K562 (cell line): ENCODE data around the gene NCOA1. TPM values are rescaled to one million over a fixed set of nuclear protein-coding genes. Genes with fewer than 3 reads are reported as not detected.

ENCODE experiments used
- ARID2 ChIP-seq: fragments of 450-650 bp; IDR thresholded peaks from 2 replicates; pipeline ENCODE4 v1.6.1; 2017; ENCODE audit warnings: antibody characterized with exemption, mild to moderate bottlenecking
- ARID3A ChIP-seq: IDR thresholded peaks from 2 replicates; pipeline ENCODE4 v1.6.1; 2012; ENCODE audit warnings: low read depth, low read length, improper control_type of control experiment, borderline replicate concordance
- ATF4 ChIP-seq: fragments of 450-650 bp; formaldehyde crosslinking; IDR thresholded peaks from 2 replicates; pipeline ENCODE4 v1.4.0; 2022; ENCODE audit warnings: mild to moderate bottlenecking, moderate library complexity
- ILF3 ChIP-seq: fragments of 450-650 bp; IDR thresholded peaks from 2 replicates; pipeline ENCODE4 v1.6.1; 2018; ENCODE audit warnings: antibody characterized with exemption, mild to moderate bottlenecking, moderate library complexity, borderline replicate concordance
- MCM2 ChIP-seq: fragments of 450-650 bp; IDR thresholded peaks from 2 replicates; pipeline ENCODE4 v1.6.1; 2017; ENCODE audit warnings: low read depth, mild to moderate bottlenecking
- NONO ChIP-seq, 2 experiments: fragments of 200-400 bp in 1 of 2; fragments of 450-650 bp in 1 of 2; formaldehyde crosslinking in 1 of 2; IDR thresholded peaks; 2 replicates each; pipeline ENCODE4 v1.6.1; 2017; ENCODE audit warnings: low read depth in 2 of 2, mild to moderate bottlenecking in 2 of 2, moderate library complexity in 2 of 2, low read length in 1 of 2
- NR2C1 ChIP-seq, 2 experiments: fragments of 450-650 bp; IDR thresholded peaks; 2 replicates each; pipeline ENCODE4 v1.6.1; 2017; ENCODE audit warnings: mild to moderate bottlenecking in 2 of 2, antibody characterized with exemption in 1 of 2, inconsistent platforms in 1 of 2, missing compliant biosample characterization in 1 of 2, missing genetic modification characterization in 1 of 2
- PCBP1 ChIP-seq: fragments of 200-400 bp; formaldehyde crosslinking; IDR thresholded peaks from 2 replicates; pipeline ENCODE4 v1.6.1; 2018; ENCODE audit warnings: mild to moderate bottlenecking, low read depth, low read length; ENCODE audit not compliant: poor library complexity, severe bottlenecking
- RAD21 ChIP-seq, 2 experiments: fragments of 250-450 bp in 1 of 2; fragments of 450-650 bp in 1 of 2; sonication (Bioruptor Pico) in 1 of 2; formaldehyde crosslinking in 1 of 2; IDR thresholded peaks in 1 of 2; conservative IDR thresholded peaks in 1 of 2; 2 replicates each; pipeline versions ENCODE4 v1.4.0 to v1.8.0; 2020 to 2022; ENCODE audit warnings: mild to moderate bottlenecking in 2 of 2, moderate library complexity in 1 of 2
- SAP30 ChIP-seq: fragments of 200-600 bp; sonication (generic); IDR thresholded peaks from 2 replicates; pipeline ENCODE4 v1.6.1; 2012; ENCODE audit warnings: borderline replicate concordance, low read depth, mild to moderate bottlenecking, moderate library complexity, low read length, control low read depth, inconsistent platforms; ENCODE audit not compliant: insufficient read depth, poor library complexity, severe bottlenecking
- SOX6 ChIP-seq: fragments of 450-650 bp; IDR thresholded peaks from 2 replicates; pipeline ENCODE4 v1.6.1; 2014; ENCODE audit warnings: mild to moderate bottlenecking
- ZKSCAN8 ChIP-seq: fragments of 200-800 bp; sonication (Bioruptor generic); IDR thresholded peaks from 2 replicates; pipeline ENCODE4 v1.6.1; 2016; ENCODE audit warnings: missing genetic modification characterization, missing compliant biosample characterization
- ZNF41 ChIP-seq: fragments of 250-450 bp; sonication (Bioruptor Pico); conservative IDR thresholded peaks from 2 replicates; pipeline ENCODE4 v1.4.0; 2020; ENCODE audit warnings: mild to moderate bottlenecking
- ZNF57 ChIP-seq: fragments of 450-650 bp; formaldehyde crosslinking; IDR thresholded peaks from 2 replicates; pipeline ENCODE4 v1.4.0; 2020; ENCODE audit warnings: mild to moderate bottlenecking, moderate library complexity
- polyA plus RNA-seq, 8 experiments: library from polyadenylated mRNA; depleted of rRNA in 4 of 8; stranded (reverse) in 5 of 8; unstranded in 3 of 8; fragments of >200 nt; fragmentation: Nextera tagmentation in 2 of 8; fragmentation: Illumina TruSeq in 1 of 8; extraction: Ambion mirVana in 2 of 8; extraction: Trizol in 1 of 8; gene quantifications; 2 replicates each; pipeline versions ENCODE4 v1.2.1 to v1.2.3, GENCODE V29; 2011 to 2014; ENCODE audit warnings: inconsistent platforms in 1 of 8, missing spikeins in 1 of 8
- total RNA-seq, 7 experiments: library from RNA; depleted of rRNA in 6 of 7; stranded (reverse); fragments of >200 nt in 6 of 7; fragmentation: Illumina TruSeq in 2 of 7; extraction: Trizol in 2 of 7; gene quantifications; 2 replicates each; pipeline versions ENCODE4 v1.2.1 to v1.2.3, GENCODE V29; 2011 to 2021; ENCODE audit warnings: low replicate concordance in 1 of 7
- TF ChIP-seq, protein P1 (sequence below): sonication (generic); formaldehyde crosslinking; IDR thresholded peaks from 2 replicates; pipeline ENCODE4 v1.5.0; 2020; ENCODE audit warnings: missing genetic modification reagents
- TF ChIP-seq, protein P2 (sequence below): fragments of 250-450 bp; sonication (Bioruptor Pico); IDR thresholded peaks from 2 replicates; pipeline ENCODE4 v1.8.0; 2021; ENCODE audit warnings: mild to moderate bottlenecking, moderate library complexity
- TF ChIP-seq, protein P3 (sequence below): IDR thresholded peaks from 2 replicates; pipeline ENCODE4 v1.6.1; 2016; ENCODE audit warnings: missing genetic modification characterization, missing compliant biosample characterization
- TF ChIP-seq, protein P4 (sequence below): fragments of 250-450 bp; sonication (Bioruptor Pico); IDR thresholded peaks from 2 replicates; pipeline ENCODE4 v1.6.1; 2021; ENCODE audit warnings: mild to moderate bottlenecking
- TF ChIP-seq, protein P5 (sequence below), 2 experiments: fragments of 450-650 bp in 1 of 2; sonication (generic) in 1 of 2; formaldehyde crosslinking in 1 of 2; IDR thresholded peaks in 1 of 2; conservative IDR thresholded peaks in 1 of 2; 2 replicates each; pipeline versions ENCODE4 v1.6.1 to v1.8.1; 2016 to 2023; ENCODE audit warnings: mild to moderate bottlenecking in 2 of 2, moderate library complexity in 2 of 2, inconsistent platforms in 1 of 2, missing genetic modification reagents in 1 of 2

Gene NCOA1
- total and polyA plus RNA-seq, 9 of the 15 experiments (the other 6 are each of a cell fraction or from before 2014, with no cell fraction given): 4.9 to 25.7 (median 17.0) TPM

- TF ChIP-seq MCM2: no peak
- TF ChIP-seq, protein P1, sequence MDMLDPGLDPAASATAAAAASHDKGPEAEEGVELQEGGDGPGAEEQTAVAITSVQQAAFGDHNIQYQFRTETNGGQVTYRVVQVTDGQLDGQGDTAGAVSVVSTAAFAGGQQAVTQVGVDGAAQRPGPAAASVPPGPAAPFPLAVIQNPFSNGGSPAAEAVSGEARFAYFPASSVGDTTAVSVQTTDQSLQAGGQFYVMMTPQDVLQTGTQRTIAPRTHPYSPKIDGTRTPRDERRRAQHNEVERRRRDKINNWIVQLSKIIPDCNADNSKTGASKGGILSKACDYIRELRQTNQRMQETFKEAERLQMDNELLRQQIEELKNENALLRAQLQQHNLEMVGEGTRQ: no peak
- TF ChIP-seq ZNF57: no peak
- TF ChIP-seq PCBP1: no peak
- no peak for TF ChIP-seq NR2C1 (IDR thresholded peaks at IDR 0.05)
- TF ChIP-seq NR2C1 (tag; IDR thresholded peaks at IDR 0.05): no peak
- TF ChIP-seq ARID2: no peak
- no peak for TF ChIP-seq ZNF41 (CRISPR knock-in tag)
- TF ChIP-seq, protein P2, sequence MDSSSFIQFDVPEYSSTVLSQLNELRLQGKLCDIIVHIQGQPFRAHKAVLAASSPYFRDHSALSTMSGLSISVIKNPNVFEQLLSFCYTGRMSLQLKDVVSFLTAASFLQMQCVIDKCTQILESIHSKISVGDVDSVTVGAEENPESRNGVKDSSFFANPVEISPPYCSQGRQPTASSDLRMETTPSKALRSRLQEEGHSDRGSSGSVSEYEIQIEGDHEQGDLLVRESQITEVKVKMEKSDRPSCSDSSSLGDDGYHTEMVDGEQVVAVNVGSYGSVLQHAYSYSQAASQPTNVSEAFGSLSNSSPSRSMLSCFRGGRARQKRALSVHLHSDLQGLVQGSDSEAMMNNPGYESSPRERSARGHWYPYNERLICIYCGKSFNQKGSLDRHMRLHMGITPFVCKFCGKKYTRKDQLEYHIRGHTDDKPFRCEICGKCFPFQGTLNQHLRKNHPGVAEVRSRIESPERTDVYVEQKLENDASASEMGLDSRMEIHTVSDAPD (CRISPR knock-in tag): no peak
- TF ChIP-seq ATF4 (CRISPR knock-in tag): no peak
- TF ChIP-seq, protein P3, sequence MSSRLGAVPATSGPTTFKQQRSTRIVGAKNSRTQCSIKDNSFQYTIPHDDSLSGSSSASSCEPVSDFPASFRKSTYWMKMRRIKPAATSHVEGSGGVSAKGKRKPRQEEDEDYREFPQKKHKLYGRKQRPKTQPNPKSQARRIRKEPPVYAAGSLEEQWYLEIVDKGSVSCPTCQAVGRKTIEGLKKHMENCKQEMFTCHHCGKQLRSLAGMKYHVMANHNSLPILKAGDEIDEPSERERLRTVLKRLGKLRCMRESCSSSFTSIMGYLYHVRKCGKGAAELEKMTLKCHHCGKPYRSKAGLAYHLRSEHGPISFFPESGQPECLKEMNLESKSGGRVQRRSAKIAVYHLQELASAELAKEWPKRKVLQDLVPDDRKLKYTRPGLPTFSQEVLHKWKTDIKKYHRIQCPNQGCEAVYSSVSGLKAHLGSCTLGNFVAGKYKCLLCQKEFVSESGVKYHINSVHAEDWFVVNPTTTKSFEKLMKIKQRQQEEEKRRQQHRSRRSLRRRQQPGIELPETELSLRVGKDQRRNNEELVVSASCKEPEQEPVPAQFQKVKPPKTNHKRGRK (tag): no peak
- TF ChIP-seq NONO (IDR thresholded peaks at IDR 0.05; ENCODE audit: low read depth in 2 of 2, low read length in 1 of 2): no peak
- TF ChIP-seq SOX6: 0 out of 2 replicates have a peak, but pooled peaks have one; percentile 31
- TF ChIP-seq ARID3A: 0 out of 2 replicates have a peak, but pooled peaks have one; percentile 33
- TF ChIP-seq RAD21 (CRISPR knock-in tag; conservative IDR thresholded peaks at IDR 0.05 in 1 of 2, IDR thresholded peaks at IDR 0.05 in 1 of 2): no peak
- no peak for TF ChIP-seq ZKSCAN8
- TF ChIP-seq ILF3: no peak
- TF ChIP-seq, protein P4, sequence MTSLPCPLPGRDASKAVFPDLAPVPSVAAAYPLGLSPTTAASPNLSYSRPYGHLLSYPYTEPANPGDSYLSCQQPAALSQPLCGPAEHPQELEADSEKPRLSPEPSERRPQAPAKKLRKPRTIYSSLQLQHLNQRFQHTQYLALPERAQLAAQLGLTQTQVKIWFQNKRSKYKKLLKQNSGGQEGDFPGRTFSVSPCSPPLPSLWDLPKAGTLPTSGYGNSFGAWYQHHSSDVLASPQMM (CRISPR knock-in tag): no peak
- no peak for TF ChIP-seq SAP30
- TF ChIP-seq, protein P5, sequence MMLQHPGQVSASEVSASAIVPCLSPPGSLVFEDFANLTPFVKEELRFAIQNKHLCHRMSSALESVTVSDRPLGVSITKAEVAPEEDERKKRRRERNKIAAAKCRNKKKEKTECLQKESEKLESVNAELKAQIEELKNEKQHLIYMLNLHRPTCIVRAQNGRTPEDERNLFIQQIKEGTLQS (IDR thresholded peaks at IDR 0.05): peak; percentile 58
- TF ChIP-seq, protein P5 (CRISPR knock-in tag; conservative IDR thresholded peaks at IDR 0.05): no peak
Observed at GRCh38 chr2:24508878-24509277, 17.8 kb downstream of the NCOA1 start (continued).
